ENCODE results near the gene BRD8.
"Not testable (repeated sequence)": the region's sequence is repeated elsewhere in the genome, so short reads cannot be mapped to it uniquely, and the experiment has no call there.

BRD8 gene

DNA sequence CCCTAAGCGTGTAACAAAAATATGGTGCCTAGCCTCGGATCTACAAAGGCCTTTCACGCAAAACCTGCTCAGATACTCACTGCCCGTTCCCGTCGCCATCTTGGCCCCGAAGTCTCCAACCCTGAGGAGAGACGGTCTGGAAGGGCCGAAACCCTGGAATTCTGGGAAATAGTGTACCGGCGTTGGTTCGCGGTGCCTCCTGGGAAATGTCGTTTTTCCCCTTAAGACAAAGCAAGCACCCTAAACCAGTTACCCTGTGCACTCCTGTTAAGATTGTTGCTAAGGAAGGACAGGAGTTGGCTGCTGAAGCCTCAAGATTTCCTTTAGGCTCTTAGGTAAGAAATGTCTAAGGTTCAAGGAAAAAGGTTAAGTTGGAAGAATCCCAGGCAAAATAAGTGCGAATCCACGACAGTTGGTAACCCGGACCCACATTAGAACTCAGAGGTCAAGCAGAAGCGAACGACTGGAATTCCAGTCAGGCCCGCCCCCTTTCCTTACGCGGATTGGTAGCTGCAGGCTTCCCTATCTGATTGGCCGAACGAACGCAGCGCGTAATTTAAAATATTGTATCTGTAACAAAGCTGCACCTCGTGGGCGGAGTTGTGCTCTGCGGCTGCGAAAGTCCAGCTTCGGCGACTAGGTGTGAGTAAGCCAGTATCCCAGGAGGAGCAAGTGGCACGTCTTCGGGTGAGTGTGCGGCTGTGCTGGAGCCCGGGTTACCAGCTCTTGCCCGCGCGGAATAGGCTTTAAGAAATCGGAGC lies at the start of gene BRD8, which contains the start of gene KIF20A:
BRD8 (minus strand) TSS at position 115 of the 761 bp plus-strand sequence; CDS start at position 99, 16 bp downstream.
KIF20A (plus strand) TSS at position 597 of the 761 bp plus-strand sequence. CDS start 569 bp downstream, outside the sequence.
- peak; percentile 68 to 71 for DNase-seq (ENCODE audit: low read depth in 1 of 2, low spot score in 1 of 2)

- DNase-seq (ENCODE audit: low read depth in 1 of 2, low spot score in 1 of 2) = no peak
Measured at GRCh38 chr5:138226910-138227309, 48.5 kb upstream of the BRD8 start.

GRCh38 chr5:138224712-138225111 lies 46.3 kb upstream of the BRD8 start:
- DNase-seq (ENCODE audit: low read depth in 1 of 2, low spot score in 1 of 2) = no peak

GRCh38 chr5:138223532-138223931 lies 45.1 kb upstream of the BRD8 start:
- DNase-seq (ENCODE audit: low read depth in 1 of 2, low spot score in 1 of 2) = no peak

DNA sequence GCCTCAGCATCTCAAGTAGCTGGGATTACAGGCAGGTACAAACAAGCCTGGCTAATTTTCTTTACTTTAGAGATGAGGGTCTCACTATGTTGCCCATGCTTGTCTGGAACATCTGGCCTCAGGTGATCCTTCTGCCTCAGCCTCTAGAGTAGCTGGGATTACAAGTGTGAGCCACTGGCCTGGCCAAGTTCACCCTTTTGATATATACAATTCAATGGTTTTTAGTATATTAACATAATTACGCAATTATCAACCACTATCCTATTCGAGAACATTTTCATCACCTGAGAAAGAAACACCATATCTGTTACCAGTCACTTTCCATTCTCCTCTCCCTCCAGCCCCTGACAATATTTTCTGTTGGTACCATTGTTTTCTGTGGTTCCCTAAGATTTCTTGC lies 38.4 kb upstream of the BRD8 start:
- no peak for DNase-seq (ENCODE audit: low read depth in 1 of 2, low spot score in 1 of 2)

DNA sequence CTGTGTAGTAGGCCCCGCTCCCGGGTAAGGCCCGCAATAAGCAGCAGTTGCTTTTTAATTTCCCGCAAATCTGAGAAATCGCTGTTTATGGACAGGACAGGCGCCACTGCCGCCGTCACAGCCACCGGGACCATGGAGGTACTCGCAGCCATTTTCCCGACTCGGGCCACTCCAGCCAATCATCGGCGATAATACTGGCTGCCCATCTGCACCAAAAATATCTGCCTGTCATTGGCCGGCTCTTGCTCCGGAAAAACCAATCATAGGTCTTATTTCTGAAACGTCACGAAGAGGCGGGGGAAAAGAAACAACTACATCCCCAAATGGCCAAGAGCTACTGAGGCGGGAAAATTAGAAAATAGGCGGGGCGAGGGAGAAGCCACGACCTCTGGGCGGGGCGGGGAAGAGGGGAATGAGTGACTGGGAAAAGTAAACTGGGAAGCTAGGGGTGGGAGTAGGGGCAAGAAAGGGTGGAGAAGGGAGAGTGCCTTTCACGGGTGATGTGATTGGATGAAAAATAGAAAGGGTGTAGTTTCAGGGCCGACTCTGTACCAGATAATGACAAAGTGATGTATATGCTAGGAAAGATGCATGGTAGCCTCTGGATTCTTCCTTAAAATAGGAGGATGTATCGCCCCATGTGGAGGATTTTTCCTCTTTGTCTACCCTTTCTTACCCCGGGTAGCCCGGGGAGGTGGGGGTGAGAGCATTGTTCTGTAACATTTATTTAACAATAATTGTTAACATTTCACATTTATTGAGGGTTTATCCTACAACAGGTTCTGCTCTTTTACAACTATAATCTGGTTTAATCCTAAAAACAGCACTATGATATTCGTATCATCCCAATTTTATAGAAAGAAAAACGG lies 35.0 kb upstream of the BRD8 start, which contains the start of gene CDC23:
CDC23 (minus strand) TSS at position 163 of the 869 bp plus-strand sequence; CDS start at position 152, 11 bp downstream.
- DNase-seq (ENCODE audit: low read depth in 1 of 2, low spot score in 1 of 2) = peak; percentile 70 to 74

DNA sequence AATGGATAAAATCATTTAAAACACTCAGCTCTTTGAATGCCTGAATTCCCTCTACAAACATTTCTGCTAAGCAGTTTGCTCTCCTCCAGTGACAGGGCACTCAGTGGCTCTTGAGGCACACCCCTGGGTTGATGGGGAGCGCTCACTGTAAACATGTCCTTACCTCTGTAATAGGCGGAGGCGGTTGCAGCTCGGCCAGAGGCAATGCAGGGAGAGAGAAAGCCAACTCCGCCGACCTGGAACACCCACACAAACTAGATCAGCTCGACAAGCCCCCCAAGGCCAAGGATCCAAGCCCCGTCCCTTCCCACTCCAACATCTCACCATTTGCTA lies 34.4 kb upstream of the BRD8 start:
- DNase-seq (ENCODE audit: low read depth in 1 of 2, low spot score in 1 of 2) = no peak

DNA sequence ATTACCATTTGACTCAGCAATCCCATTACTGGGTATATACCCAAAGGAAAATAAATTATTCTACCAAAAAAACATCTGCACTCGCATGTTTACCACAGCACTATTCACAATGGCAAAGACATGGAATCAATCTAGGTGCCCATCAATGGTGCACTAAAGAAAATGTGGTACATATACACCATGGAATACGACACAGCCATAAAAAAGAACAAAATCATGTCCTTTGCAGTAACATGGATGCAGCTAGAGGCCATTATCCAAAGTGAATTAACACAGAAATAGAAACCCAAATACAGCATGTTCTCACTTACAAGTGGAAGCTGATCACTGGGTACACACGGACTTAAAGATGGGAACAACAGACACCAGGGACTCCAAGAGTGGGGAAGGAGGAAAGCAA lies 32.6 kb upstream of the BRD8 start:
- DNase-seq (ENCODE audit: low read depth in 1 of 2, low spot score in 1 of 2) = no peak

GRCh38 chr5:138193859-138194258 lies 15.4 kb upstream of the BRD8 start:
- not testable (repeated sequence) for DNase-seq (ENCODE audit: low read depth in 1 of 2, low spot score in 1 of 2)

- DNase-seq (ENCODE audit: low read depth in 1 of 2, low spot score in 1 of 2) = no peak
Measured at GRCh38 chr5:138192826-138193225, 14.4 kb upstream of the BRD8 start.

DNA sequence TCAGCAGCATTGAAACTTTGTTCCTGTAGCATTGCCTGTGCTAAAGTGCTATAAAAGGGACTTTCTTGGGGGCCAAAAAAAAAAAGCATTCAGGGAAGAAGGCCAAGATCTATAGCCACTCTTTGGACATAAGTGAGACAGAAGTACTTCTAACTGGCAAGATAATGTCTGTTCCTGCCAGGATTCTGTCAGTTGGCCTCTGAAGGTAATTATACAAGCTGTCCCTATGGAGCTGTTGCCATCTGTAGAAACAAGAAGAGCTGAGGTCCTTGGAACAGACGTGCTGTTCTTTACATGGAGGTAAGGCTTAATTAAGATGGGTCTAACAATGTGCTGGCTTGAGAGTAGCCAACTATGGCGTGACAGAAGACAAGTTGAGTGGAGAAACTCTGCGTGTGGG lies 10.2 kb upstream of the BRD8 start:
- DNase-seq (ENCODE audit: low read depth in 1 of 2, low spot score in 1 of 2) = no peak

GRCh38 chr5:138186002-138186447 lies 7.6 kb upstream of the BRD8 start:
- DNase-seq (ENCODE audit: low read depth in 1 of 2, low spot score in 1 of 2) = no peak

DNA sequence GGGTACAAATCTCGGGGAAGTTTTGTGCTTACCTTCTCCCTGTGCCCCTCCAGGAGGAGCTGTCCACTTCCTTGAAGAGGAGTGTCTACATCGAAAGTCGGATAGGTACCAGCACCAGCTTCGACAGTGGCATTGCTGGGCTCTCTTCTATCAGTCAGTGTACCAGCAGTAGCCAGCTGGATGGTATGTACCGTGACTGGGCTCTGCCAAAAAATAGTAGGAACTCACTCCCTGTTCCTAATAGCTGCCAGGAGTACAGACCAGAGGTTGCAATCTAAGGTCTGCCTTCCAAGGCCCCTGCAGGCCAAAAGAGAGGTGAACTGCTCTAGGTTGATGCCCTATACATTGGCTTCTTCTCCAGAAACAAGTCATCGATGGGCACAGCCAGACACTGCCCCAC lies 4.4 kb upstream of the BRD8 start:
- no peak for DNase-seq (ENCODE audit: low read depth in 1 of 2, low spot score in 1 of 2)

GRCh38 chr5:138180841-138181240 lies 2.4 kb upstream of the BRD8 start:
- DNase-seq (ENCODE audit: low read depth in 1 of 2, low spot score in 1 of 2) = no peak

DNA sequence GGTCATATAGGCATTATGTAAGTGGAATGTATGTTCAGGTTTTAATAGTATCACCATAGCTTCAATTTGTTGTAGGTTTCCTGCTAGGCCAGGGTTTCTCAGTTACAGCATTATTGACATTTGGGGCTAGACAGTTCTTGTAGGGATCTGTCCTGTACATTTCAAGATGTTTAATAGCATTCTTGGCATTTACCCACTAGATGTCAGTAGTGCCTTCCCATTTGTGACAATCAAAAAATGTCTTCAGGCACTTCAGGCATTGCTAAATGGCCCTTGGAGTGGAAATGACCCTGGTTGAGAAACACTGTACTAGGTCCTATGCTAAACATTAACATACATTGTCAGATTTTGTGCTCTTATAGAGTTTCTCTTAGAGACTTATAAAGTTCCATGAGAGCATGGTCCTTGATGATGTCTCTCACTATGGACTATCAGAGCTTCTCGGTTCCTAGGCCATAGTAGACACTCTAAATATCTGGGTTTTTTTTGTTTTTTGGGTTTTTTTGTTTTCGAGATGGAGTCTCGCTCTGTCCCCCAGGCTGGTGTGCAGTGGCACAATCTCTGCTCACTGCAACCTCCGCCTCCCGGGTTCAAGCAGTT lies 1.9 kb upstream of the BRD8 start:
- DNase-seq (ENCODE audit: low read depth in 1 of 2, low spot score in 1 of 2) = no peak

DNA sequence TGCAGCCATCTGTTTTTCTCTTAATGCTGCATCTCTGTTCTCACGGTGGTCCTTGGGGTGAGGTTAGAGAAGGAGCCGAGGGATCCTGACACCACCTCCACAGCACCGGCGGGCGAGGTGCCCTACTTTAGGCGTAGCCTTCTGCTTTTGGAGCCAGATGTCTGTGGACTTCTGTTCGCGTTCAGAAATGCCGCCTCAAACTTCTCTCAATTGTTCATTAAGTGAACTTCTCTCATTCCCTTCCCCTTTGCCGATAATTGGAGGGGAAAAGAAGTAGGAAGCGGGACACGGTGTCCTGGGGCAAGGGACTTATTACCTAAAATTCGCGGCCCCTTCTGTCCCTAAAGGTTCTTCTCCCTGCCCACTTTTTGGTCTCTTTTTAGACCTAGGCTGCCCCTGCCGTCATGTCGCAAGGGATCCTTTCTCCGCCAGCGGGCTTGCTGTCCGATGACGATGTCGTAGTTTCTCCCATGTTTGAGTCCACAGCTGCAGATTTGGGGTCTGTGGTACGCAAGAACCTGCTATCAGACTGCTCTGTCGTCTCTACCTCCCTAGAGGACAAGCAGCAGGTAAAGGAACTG lies 937 bp upstream of the BRD8 start:
- no peak for DNase-seq (ENCODE audit: low read depth in 1 of 2, low spot score in 1 of 2)

DNA sequence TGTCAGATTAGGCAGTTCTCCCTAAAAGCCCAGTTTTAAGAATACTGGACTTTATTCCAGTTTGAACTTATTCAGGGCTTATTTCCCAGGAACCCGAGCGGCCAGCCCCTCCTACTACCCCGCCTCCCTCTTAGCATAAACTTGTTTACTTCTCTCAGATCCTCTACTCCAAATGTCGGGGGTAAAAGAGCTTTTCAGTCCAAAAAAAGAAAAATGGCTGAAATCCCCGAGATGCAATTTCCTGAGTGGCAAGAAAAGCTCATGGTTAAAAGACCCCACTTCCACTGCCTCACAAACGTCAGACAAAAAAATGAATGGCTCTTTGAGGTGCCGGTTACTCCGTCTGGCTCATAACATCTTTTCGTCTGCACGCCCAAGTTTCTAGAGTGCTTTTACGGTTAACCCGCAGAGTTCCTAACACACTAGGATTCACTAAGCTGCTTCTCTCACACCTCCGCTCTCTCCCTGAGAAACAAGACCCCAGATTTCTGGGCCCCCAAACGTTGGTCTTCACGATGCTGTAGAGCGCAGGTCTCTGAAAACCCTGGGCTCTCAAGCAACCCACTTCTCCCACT lies 402 bp downstream of the BRD8 start:
- DNase-seq (ENCODE audit: low read depth in 1 of 2, low spot score in 1 of 2) = no peak

DNA sequence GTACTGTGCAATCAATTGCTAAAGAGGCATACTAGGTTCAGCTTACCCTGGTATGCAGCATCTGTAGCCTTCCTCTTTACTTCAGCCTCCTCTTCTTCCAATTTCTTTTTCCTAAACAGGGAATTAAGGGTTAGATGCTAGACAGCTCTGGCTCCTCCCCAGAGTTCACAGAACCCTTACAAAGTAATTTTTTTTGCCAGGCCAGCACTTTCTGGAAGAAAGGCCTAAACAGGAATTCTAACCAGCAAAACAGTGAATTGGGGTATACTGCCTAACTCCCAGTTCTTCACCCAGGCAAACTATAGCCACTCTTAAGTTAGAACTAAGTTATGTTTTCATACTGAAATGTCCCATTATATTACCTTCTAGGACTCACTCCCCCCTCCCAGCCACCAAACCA lies 8.1 kb downstream of the BRD8 start:
- no peak for DNase-seq (ENCODE audit: low read depth in 1 of 2, low spot score in 1 of 2)

GRCh38 chr5:138169124-138169523 lies 9.3 kb downstream of the BRD8 start:
- no peak for DNase-seq (ENCODE audit: low read depth in 1 of 2, low spot score in 1 of 2)

- DNase-seq (ENCODE audit: low read depth in 1 of 2, low spot score in 1 of 2) = no peak
Measured at GRCh38 chr5:138163721-138164120, 14.7 kb downstream of the BRD8 start.

- DNase-seq (ENCODE audit: low read depth in 1 of 2, low spot score in 1 of 2) = no peak
Measured at GRCh38 chr5:138160706-138161105, 17.7 kb downstream of the BRD8 start.

Measured in stimulated activated CD4-positive, alpha-beta T cell treated with anti-CD3 and anti-CD28 coated beads, Interleukin-15, amount 100 ng/mL, for 1 hour (primary cell).